ENCODE data around the gene BCDIN3D. TPM values are rescaled to one million over a fixed set of nuclear protein-coding genes. Genes with fewer than 3 reads are reported as not detected.
A peak's percentile ranks its signal among the peaks of the same experiment; 100 is the strongest.

BCDIN3D gene
- total and polyA plus RNA-seq, 8 donors = 0.58 to 14.7 (median 2.6) TPM; not detected in 1

GRCh38 chr12:49821373-49822287 lies 21.3 kb downstream of the BCDIN3D start:
- H3K27me3 ChIP-seq = no peaks in the 10 kb centered on the region
- peak overlapping the region in 3 of 5 donors; percentile 13 to 51 (median 38) for H3K27ac ChIP-seq
- H3K36me3 ChIP-seq = peaks cover 0 to 8% (median 1%) of the 10 kb centered on the region in 4 donors
- TF ChIP-seq EP300 (IDR thresholded peaks at IDR 0.05) = no peak
- no peak overlapping the region for H3K4me3 ChIP-seq
- 47 to 68% (median 61%) methylated on average over 10 of the region's 10 CpGs for WGBS, 5 donors
- intact Hi-C loops (cut with DNase I; ENCODE audit: low total_unique reads) = no loop called here
- no peaks in the 10 kb centered on the region for H3K9me3 ChIP-seq
- DNase-seq = no peak
- peaks cover 30 to 56% (median 42%) of the 10 kb centered on the region in 4 donors for H3K4me1 ChIP-seq

GRCh38 chr12:49819786-49820185 lies 23.1 kb downstream of the BCDIN3D start:
- Histone ChIP-seq H3K4me1 (peaks cover 15 to 41% (median 25%) of the 10 kb centered on the region in 4 donors), H3K36me3 (peaks cover 0 to 16% (median 4%) of the 10 kb centered on the region in 4 donors), H3K9me3 (no peaks in the 10 kb centered on the region), H3K4me3 (no peak overlapping the region), H3K27me3 (no peaks in the 10 kb centered on the region), H3K27ac (no peak overlapping the region)
- 56 to 70% (median 67%) methylated on average over 2 of the region's 2 CpGs for WGBS, 5 donors
- TF ChIP-seq CTCF (IDR thresholded peaks at IDR 0.05) (no peak), POLR2A (IDR thresholded peaks at IDR 0.05) (no peak), EP300 (IDR thresholded peaks at IDR 0.05) (no peak), POLR2AphosphoS5 (IDR thresholded peaks at IDR 0.05) (no peak)
- DNase-seq = no peak
- intact Hi-C loops (cut with DNase I; ENCODE audit: low total_unique reads) = no loop called here

GRCh38 chr12:49818241-49818895 lies 24.5 kb downstream of the BCDIN3D start:
- Histone ChIP-seq H3K27me3 (no peaks in the 10 kb centered on the region), H3K9me3 (no peaks in the 10 kb centered on the region), H3K27ac (no peak overlapping the region), H3K4me3 (no peak overlapping the region), H3K4me1 (peaks cover 10 to 32% (median 18%) of the 10 kb centered on the region in 4 donors), H3K36me3 (peaks cover 0 to 15% (median 4%) of the 10 kb centered on the region in 4 donors)
- no peak for DNase-seq
- 79 to 83% (median 81%) methylated on average over 7 of the region's 7 CpGs for WGBS, 5 donors
- TF ChIP-seq EP300 (IDR thresholded peaks at IDR 0.05) (no peak), POLR2AphosphoS5 (IDR thresholded peaks at IDR 0.05) (no peak), CTCF (IDR thresholded peaks at IDR 0.05) (no peak), POLR2A (IDR thresholded peaks at IDR 0.05) (no peak)
- intact Hi-C loops (cut with DNase I; ENCODE audit: low total_unique reads) = no loop called here

- Histone ChIP-seq H3K4me3 (no peak overlapping the region), H3K4me1 (peaks cover 8 to 33% (median 22%) of the 10 kb centered on the region in 4 donors), H3K27ac (no peak overlapping the region), H3K27me3 (no peaks in the 10 kb centered on the region), H3K36me3 (peaks cover 0 to 9% (median 2%) of the 10 kb centered on the region in 4 donors), H3K9me3 (no peaks in the 10 kb centered on the region)
- TF ChIP-seq POLR2A (IDR thresholded peaks at IDR 0.05) (no peak), CTCF (IDR thresholded peaks at IDR 0.05) (no peak), POLR2AphosphoS5 (IDR thresholded peaks at IDR 0.05) (no peak)
- 79 to 92% (median 87%) methylated on average over 1 of the region's 1 CpG for WGBS, 5 donors
- DNase-seq = no peak
- intact Hi-C loops (cut with DNase I; ENCODE audit: low total_unique reads) = no loop called here
Observed at GRCh38 chr12:49813131-49813530, 29.8 kb downstream of the BCDIN3D start.
